GM12891 (cell line): Measurements from ENCODE around the gene THSD4.

Experiments
- DNase-seq: peaks from one replicate; pipeline ENCODE4 v3.0.0; 2011; ENCODE audit warnings: low spot score; ENCODE audit not compliant: insufficient read length
- FAIRE-seq: peaks from 2 replicates; lab custom pipeline; 2011; peaks lifted over from hg19 to GRCh38; lab: Jason Lieb, UNC
- PAX5 ChIP-seq: IDR thresholded peaks from 2 replicates; pipeline ENCODE4 v1.6.1; 2011; ENCODE audit warnings: low read length, moderate library complexity, mild to moderate bottlenecking; ENCODE audit not compliant: insufficient read depth, severe bottlenecking
- POLR2A ChIP-seq: IDR thresholded peaks from 2 replicates; pipeline ENCODE4 v1.6.1; 2011; ENCODE audit warnings: low read depth, low read length, control low read depth
- POLR2AphosphoS5 ChIP-seq: IDR thresholded peaks from 2 replicates; pipeline ENCODE4 v1.6.1; 2011; ENCODE audit warnings: low read depth, low read length, control low read depth
- POU2F2 ChIP-seq: IDR thresholded peaks from 2 replicates; pipeline ENCODE4 v1.6.1; 2011; ENCODE audit warnings: low read depth, mild to moderate bottlenecking, control low read depth, low read length, moderate library complexity
- SPI1 ChIP-seq: IDR thresholded peaks from 2 replicates; pipeline ENCODE4 v1.6.1; 2011; ENCODE audit warnings: low read depth, low read length, control low read depth
- TAF1 ChIP-seq: IDR thresholded peaks from 2 replicates; pipeline ENCODE4 v1.6.1; 2011; ENCODE audit warnings: low read depth, low read length, control low read depth

Gene THSD4

DNA sequence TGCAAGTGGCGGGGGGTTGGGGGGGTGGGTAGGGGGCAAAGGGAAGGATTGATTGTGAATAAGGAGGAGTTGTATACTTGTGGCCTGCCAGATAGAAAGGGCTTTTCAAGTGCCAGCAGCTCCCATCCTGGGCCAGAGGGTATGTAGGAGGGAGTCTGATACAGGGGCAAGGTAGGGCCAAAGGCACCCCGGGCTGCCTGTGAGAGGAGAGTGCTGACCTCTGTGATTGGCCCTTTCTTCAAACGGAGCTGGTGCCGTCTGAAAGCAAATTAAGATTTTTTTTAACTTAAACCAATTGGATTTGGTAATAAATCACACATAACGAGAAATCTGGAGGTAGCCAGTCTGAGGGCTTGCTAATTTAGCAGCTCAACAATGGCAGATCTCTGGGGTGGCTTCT is 229.9 kb downstream of the THSD4 start:
- TF ChIP-seq POLR2AphosphoS5: no peak
- no peak for TF ChIP-seq PAX5
- TF ChIP-seq POU2F2: no peak
- TF ChIP-seq SPI1: no peak
- TF ChIP-seq TAF1: no peak
- no peak for TF ChIP-seq POLR2A
- no peak for FAIRE-seq
- DNase-seq: no peak

GRCh38 chr15:71346464-71346863 is 231.2 kb downstream of the THSD4 start:
- no peak for DNase-seq
- FAIRE-seq: no peak
- TF ChIP-seq POLR2A (no peak), POU2F2 (no peak), TAF1 (no peak), POLR2AphosphoS5 (no peak), SPI1 (no peak), PAX5 (no peak)

- TF ChIP-seq TAF1 (no peak), POLR2AphosphoS5 (no peak), SPI1 (no peak), POLR2A (no peak), PAX5 (no peak)
- no peak for DNase-seq
- FAIRE-seq: no peak
These were observed 233.3 kb downstream of the THSD4 start for GRCh38 chr15:71348597-71348996.

GRCh38 chr15:71349336-71349735 is 234.1 kb downstream of the THSD4 start:
- no peak for DNase-seq
- TF ChIP-seq PAX5 (no peak), POLR2AphosphoS5 (no peak), POLR2A (no peak), POU2F2 (no peak), SPI1 (no peak), TAF1 (no peak)
- no peak for FAIRE-seq

GRCh38 chr15:71349736-71350526 is 234.7 kb downstream of the THSD4 start:
- TF ChIP-seq POU2F2 (no peak), PAX5 (no peak), POLR2A (no peak), POLR2AphosphoS5 (no peak), SPI1 (no peak), TAF1 (no peak)
- FAIRE-seq: no peak

GRCh38 chr15:71350622-71351378 is 235.5 kb downstream of the THSD4 start:
- TF ChIP-seq POLR2AphosphoS5 (no peak), SPI1 (no peak), TAF1 (no peak), POU2F2 (no peak)
- DNase-seq (no peak), FAIRE-seq (no peak)

More at GRCh38 chr15:71349736-71350526, 234.7 kb downstream of the THSD4 start:
- DNase-seq: no peak

DNA sequence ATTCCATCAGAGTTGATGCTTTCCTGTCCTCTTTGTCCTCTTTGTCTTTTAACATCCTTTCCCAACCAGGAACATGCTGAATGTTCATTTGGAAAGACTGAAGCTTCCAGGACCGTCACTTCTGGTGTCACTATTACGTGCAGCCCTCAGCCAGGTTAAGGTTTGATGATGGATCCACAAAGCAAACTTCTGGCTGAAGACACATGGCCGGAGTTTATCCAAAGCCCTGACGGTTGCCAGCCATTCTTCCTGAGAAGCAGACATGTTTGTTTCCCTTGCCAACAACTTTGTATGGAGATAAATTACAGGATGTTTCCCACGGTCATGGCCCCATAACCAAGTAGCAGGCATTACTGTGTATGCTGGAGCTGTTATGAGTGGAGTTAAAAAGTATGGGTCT is 236.9 kb downstream of the THSD4 start:
- DNase-seq (no peak), FAIRE-seq (no peak)
- TF ChIP-seq POU2F2 (no peak), TAF1 (no peak), POLR2AphosphoS5 (no peak), SPI1 (no peak), POLR2A (no peak), PAX5 (no peak)

GRCh38 chr15:71352765-71353164 is 237.5 kb downstream of the THSD4 start:
- no peak for FAIRE-seq
- TF ChIP-seq PAX5 (no peak), TAF1 (no peak), POU2F2 (no peak), POLR2AphosphoS5 (no peak)
- DNase-seq: no peak

GRCh38 chr15:71353171-71353570 is 237.9 kb downstream of the THSD4 start:
- FAIRE-seq (no peak), DNase-seq (no peak)
- TF ChIP-seq PAX5 (no peak), SPI1 (no peak), TAF1 (no peak), POU2F2 (no peak), POLR2AphosphoS5 (no peak), POLR2A (no peak)
